K562 (cell line): ENCODE data around the gene IGIP. TPM values are rescaled to one million over a fixed set of nuclear protein-coding genes. Genes with fewer than 3 reads are reported as not detected.

Experiments
- ATAC-seq: fragments of 200-7000 bp; cut with Tn5 transposase; 3 replicates; pipeline ENCODE4 v1.9.1; 2020; ENCODE audit warnings: moderate library complexity
- BruUV-seq: library from RNA; stranded (reverse); fragments of 400-500 nt; replicated peaks from 2 replicates; lab custom pipeline; 2021; lab: Mats Ljungman, UMichigan
- CTCF ChIA-PET: fragments of 300-600 bp; formaldehyde crosslinking; extraction: SDS; loops from one replicate; lab custom pipeline; 2021; ENCODE audit warnings: low intra/inter-chr PET ratio; lab: Yijun Ruan, JAX
- POLR2A ChIA-PET: fragments of 300-600, 350-650 bp; sonication (Branson Sonifier 250); formaldehyde crosslinking; extraction: SDS; loops from one replicate; lab custom pipeline; 2021; ENCODE audit warnings: antibody characterized with exemption, inconsistent platforms; lab: Yijun Ruan, JAX
- DNase-seq, 4 experiments: peaks; one replicate each; pipeline versions ENCODE4 v3.0.0 to v3.0.0-alpha.2; 2011 to 2018; ENCODE audit warnings: low spot score in 3 of 4, mixed read lengths in 3 of 4; ENCODE audit errors: extremely low read depth in 1 of 4
- FAIRE-seq: peaks from 2 replicates; lab custom pipeline; 2011; peaks lifted over from hg19 to GRCh38; lab: Jason Lieb, UNC
- H2AFZ ChIP-seq: 2 replicates; pipeline ENCODE4 v1.6.0; 2011; ENCODE audit warnings: low read depth, low read length, control low read depth, inconsistent platforms
- H3K27ac ChIP-seq: fragments of 200-600 bp; 3 replicates; pipeline ENCODE4 v1.8.0; 2011; ENCODE audit warnings: low read depth, mild to moderate bottlenecking, control low read depth, inconsistent platforms, low read length, moderate library complexity, mixed read lengths; ENCODE audit errors: extremely low read depth
- H3K27me3 ChIP-seq, 2 experiments: fragments of 300-600 bp in 1 of 2; 2 replicates in 1 of 2; 3 replicates in 1 of 2; pipeline versions ENCODE4 v1.6.0 to v1.8.0; 2011; ENCODE audit warnings: inconsistent platforms in 2 of 2, low read length in 2 of 2, mild to moderate bottlenecking in 1 of 2, mixed read lengths in 1 of 2, moderate library complexity in 1 of 2; ENCODE audit not compliant: control insufficient read depth in 2 of 2, insufficient read depth in 2 of 2
- H3K36me3 ChIP-seq: fragments of 300-600 bp; 3 replicates; pipeline ENCODE4 v1.8.0; 2011; ENCODE audit warnings: mild to moderate bottlenecking, low read length, inconsistent platforms; ENCODE audit not compliant: control insufficient read depth, insufficient read depth
- H3K4me1 ChIP-seq, 2 experiments: fragments of 200-600 bp in 1 of 2; replicated peaks in 1 of 2; 2 replicates in 1 of 2; 3 replicates in 1 of 2; pipeline versions ENCODE4 v1.5.1 to v1.8.0; 2011; ENCODE audit warnings: inconsistent platforms in 2 of 2, low read length in 2 of 2, mild to moderate bottlenecking in 1 of 2, mixed read lengths in 1 of 2, moderate library complexity in 1 of 2; ENCODE audit not compliant: control insufficient read depth in 2 of 2, insufficient read depth in 2 of 2
- H3K4me2 ChIP-seq: 2 replicates; pipeline ENCODE4 v1.6.1; 2011; ENCODE audit warnings: low read length, control low read depth, inconsistent platforms, mixed read lengths; ENCODE audit not compliant: insufficient read depth
- H3K4me3 ChIP-seq: fragments of 200-600 bp; sonication (generic), shearing (Covaris generic); 2 replicates; pipeline ENCODE4 v1.5.1; 2016; ENCODE audit warnings: control low read depth, inconsistent platforms
- H3K79me2 ChIP-seq: fragments of 200-600 bp; 3 replicates; pipeline ENCODE4 v1.8.0; 2011; ENCODE audit warnings: low read length, inconsistent platforms; ENCODE audit not compliant: control insufficient read depth, insufficient read depth
- H3K9ac ChIP-seq, 2 experiments: 2 replicates each; pipeline versions ENCODE4 v1.6.0 to v1.6.1; 2011; ENCODE audit warnings: low read depth in 2 of 2, low read length in 2 of 2, control low read depth in 1 of 2, inconsistent platforms in 1 of 2, mild to moderate bottlenecking in 1 of 2, mixed read lengths in 1 of 2; ENCODE audit not compliant: insufficient read depth in 1 of 2
- H3K9me1 ChIP-seq: one replicate; pipeline ENCODE4 v1.6.0; 2011; ENCODE audit warnings: inconsistent platforms, mild to moderate bottlenecking, low read length, moderate library complexity; ENCODE audit not compliant: control insufficient read depth, insufficient read depth
- H3K9me3 ChIP-seq: replicated peaks from 2 replicates; pipeline ENCODE4 v1.5.1; 2011; ENCODE audit warnings: low read depth, low read length, inconsistent platforms; ENCODE audit not compliant: control insufficient read depth, insufficient read depth
- H4K20me1 ChIP-seq: replicated peaks from 2 replicates; pipeline ENCODE4 v1.6.1; 2011; ENCODE audit warnings: low read length, inconsistent platforms, mixed read lengths; ENCODE audit not compliant: control insufficient read depth, insufficient read depth
- CC2D1A ChIP-seq: fragments of 450-650 bp; IDR thresholded peaks from 2 replicates; pipeline ENCODE4 v1.6.1; 2017; ENCODE audit warnings: mild to moderate bottlenecking
- CCNT2 ChIP-seq: IDR thresholded peaks from 2 replicates; pipeline ENCODE4 v1.6.1; 2011; ENCODE audit warnings: borderline replicate concordance, low read depth, mild to moderate bottlenecking, moderate library complexity, mixed read lengths, low read length; ENCODE audit not compliant: insufficient read length; ENCODE audit errors: extremely low read depth
- CEBPB ChIP-seq: fragments of 450-650 bp; IDR thresholded peaks from 2 replicates; pipeline ENCODE4 v1.6.1; 2016; ENCODE audit warnings: missing genetic modification characterization, missing compliant biosample characterization
- CEBPG ChIP-seq, 3 experiments: fragments of 200-800 bp in 1 of 3; sonication (Bioruptor generic) in 1 of 3; sonication (generic) in 1 of 3; formaldehyde crosslinking in 1 of 3; IDR thresholded peaks in 2 of 3; conservative IDR thresholded peaks in 1 of 3; 2 replicates each; pipeline versions ENCODE4 v1.6.1 to v1.8.0; 2016 to 2022; ENCODE audit warnings: missing compliant biosample characterization in 2 of 3, missing genetic modification characterization in 2 of 3, mild to moderate bottlenecking in 1 of 3, missing genetic modification reagents in 1 of 3
- DLX4 ChIP-seq: fragments of 250-450 bp; sonication (Bioruptor Pico); IDR thresholded peaks from 2 replicates; pipeline ENCODE4 v1.6.1; 2021; ENCODE audit warnings: mild to moderate bottlenecking
- HDAC1 ChIP-seq, 2 experiments: fragments of 450-650 bp; IDR thresholded peaks; 2 replicates each; pipeline ENCODE4 v1.6.1; 2016 to 2017; ENCODE audit warnings: inconsistent platforms in 1 of 2, mild to moderate bottlenecking in 1 of 2, moderate library complexity in 1 of 2
- KLF13 ChIP-seq: fragments of 450-650 bp; IDR thresholded peaks from 2 replicates; pipeline ENCODE4 v1.6.1; 2016; ENCODE audit warnings: missing genetic modification characterization, low read depth, mild to moderate bottlenecking, missing compliant biosample characterization, moderate library complexity, borderline replicate concordance
- MTA1 ChIP-seq: fragments of 450-650 bp; IDR thresholded peaks from 2 replicates; pipeline ENCODE4 v1.6.1; 2017; ENCODE audit warnings: borderline replicate concordance
- NCOA1 ChIP-seq: fragments of 450-650 bp; IDR thresholded peaks from 2 replicates; pipeline ENCODE4 v1.6.1; 2016; ENCODE audit warnings: low read depth
- NUFIP1 ChIP-seq: fragments of 450-650 bp; IDR thresholded peaks from 2 replicates; pipeline ENCODE4 v1.6.1; 2018; ENCODE audit not compliant: partially characterized antibody
- OTX1 ChIP-seq: fragments of 450-650 bp; formaldehyde crosslinking; IDR thresholded peaks from 2 replicates; pipeline ENCODE4 v1.4.0; 2022; ENCODE audit warnings: mild to moderate bottlenecking
- RFX5 ChIP-seq: IDR thresholded peaks from 2 replicates; pipeline ENCODE4 v1.6.1; 2011; ENCODE audit warnings: low read depth, mild to moderate bottlenecking, improper control_type of control experiment, low read length
- SMARCE1 ChIP-seq: fragments of 450-650 bp; IDR thresholded peaks from 2 replicates; pipeline ENCODE4 v1.7.1; 2016; ENCODE audit warnings: mild to moderate bottlenecking
- ZNF316 ChIP-seq: fragments of 450-650 bp; IDR thresholded peaks from 2 replicates; pipeline ENCODE4 v1.6.1; 2016
- ZNF589 ChIP-seq: fragments of 200-800 bp; sonication (Bioruptor generic); IDR thresholded peaks from 2 replicates; pipeline ENCODE4 v1.6.1; 2016; ENCODE audit warnings: low read depth, missing genetic modification characterization, missing compliant biosample characterization
- WGBS: fragments of 100-300 bp; shearing (Covaris generic); methylation state at CpG from one replicate; pipeline ENCODE4 v1.1.6; 2016; ENCODE audit warnings: low coverage, mixed read lengths; ENCODE audit not compliant: insufficient coverage; ENCODE audit errors: missing lambda C conversion rate; 5-methylcytosine and 5-hydroxymethylcytosine counted together
- in situ Hi-C: fragments of 300-500 bp; cut with MboI; formaldehyde crosslinking; loops from 4 replicates; pipeline ENCODE4 v1.15.0; 2018; ENCODE audit warnings: inconsistent platforms, mixed read lengths
- intact Hi-C: fragments of 100-400 bp; cut with micrococcal nuclease; formaldehyde crosslinking; loops from 2 replicates; pipeline ENCODE4 v1.14.2; 2022
- polyA plus RNA-seq, 8 experiments: library from polyadenylated mRNA; depleted of rRNA in 4 of 8; stranded (reverse) in 5 of 8; unstranded in 3 of 8; fragments of >200 nt; fragmentation: Nextera tagmentation in 2 of 8; fragmentation: Illumina TruSeq in 1 of 8; extraction: Ambion mirVana in 2 of 8; extraction: Trizol in 1 of 8; gene quantifications; 2 replicates each; pipeline versions ENCODE4 v1.2.1 to v1.2.3, GENCODE V29; 2011 to 2014; ENCODE audit warnings: inconsistent platforms in 1 of 8, missing spikeins in 1 of 8
- total RNA-seq, 7 experiments: library from RNA; depleted of rRNA in 6 of 7; stranded (reverse); fragments of >200 nt in 6 of 7; fragmentation: Illumina TruSeq in 2 of 7; extraction: Trizol in 2 of 7; gene quantifications; 2 replicates each; pipeline versions ENCODE4 v1.2.1 to v1.2.3, GENCODE V29; 2011 to 2021; ENCODE audit warnings: low replicate concordance in 1 of 7
- TF ChIP-seq, protein P1 (sequence below): fragments of 250-450 bp; sonication (Bioruptor Pico); IDR thresholded peaks from 2 replicates; pipeline ENCODE4 v1.4.0; 2020; ENCODE audit warnings: mild to moderate bottlenecking, moderate library complexity
- TF ChIP-seq, protein P2 (sequence below): sonication (generic); formaldehyde crosslinking; IDR thresholded peaks from 2 replicates; pipeline ENCODE4 v1.8.1; 2023; ENCODE audit warnings: mild to moderate bottlenecking, missing genetic modification reagents

Gene IGIP
- total and polyA plus RNA-seq, 9 of the 15 experiments (the other 6 are each of a cell fraction or from before 2014, with no cell fraction given), result 0.52 to 1.6 (median 1.2) TPM

DNA sequence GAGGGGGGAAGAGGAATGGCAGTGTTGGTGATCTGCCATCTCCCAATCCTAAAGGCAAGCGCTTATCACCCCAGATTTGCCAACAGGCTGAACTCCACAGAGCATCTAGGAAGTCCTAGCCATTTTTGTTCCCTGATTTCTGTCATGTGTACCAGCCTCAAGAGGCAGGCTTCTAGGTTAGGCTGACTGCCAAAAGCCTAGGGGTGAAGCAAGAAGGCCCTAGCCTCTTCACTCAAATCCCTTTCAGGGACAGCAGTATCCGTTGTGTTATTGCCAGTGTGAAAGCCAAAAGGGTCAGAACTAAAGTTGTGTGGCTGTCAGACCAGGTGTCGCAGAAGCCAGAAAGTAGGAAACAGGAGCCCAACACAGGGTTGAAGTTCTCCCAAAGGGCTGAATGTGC, 14.7 kb downstream of the IGIP start:
- H3K9ac ChIP-seq, result no peak overlapping the region
- DNase-seq, result no peak
- 14% methylated on average over 3 of the region's 3 CpGs for WGBS
- H3K27me3 ChIP-seq, result peaks cover 3 to 14% of the 10 kb centered on the region in 2 experiments; a peak in 3 of 5 replicates
- H4K20me1 ChIP-seq, result peaks cover 18% of the 10 kb centered on the region
- in situ Hi-C loops, result no loop called here
- no peak overlapping the region for H3K4me2 ChIP-seq
- POLR2A ChIA-PET, result no interaction called here
- intact Hi-C loops, result no loop called here
- H3K9me1 ChIP-seq, result no peaks in the 10 kb centered on the region
- BruUV-seq, result no TSS peak
- peaks cover 0 to 1% of the 10 kb centered on the region in 2 experiments; a peak in 2 of 5 replicates for H3K4me1 ChIP-seq
- no peak for ATAC-seq
- H3K36me3 ChIP-seq, result no peaks in the 10 kb centered on the region
- no peaks in the 10 kb centered on the region for H3K79me2 ChIP-seq
- no peak for FAIRE-seq
- H3K9me3 ChIP-seq, result no peaks in the 10 kb centered on the region
- H3K27ac ChIP-seq, result no peak overlapping the region
- H3K4me3 ChIP-seq, result no peak overlapping the region
- CTCF ChIA-PET, result no interaction called here
- no peak overlapping the region for H2AFZ ChIP-seq
- TF ChIP-seq ZNF316 (no peak), SMARCE1 (no peak), NCOA1 (no peak), CEBPB (tag) (no peak), MTA1 (no peak), CC2D1A (no peak), HDAC1 (IDR thresholded peaks at IDR 0.05) (no peak), NUFIP1 (no peak), RFX5 (no peak), ZNF589 (no peak), CEBPG (CRISPR knock-in tag; IDR thresholded peaks at IDR 0.05) (no peak), CEBPG (tag; conservative IDR thresholded peaks at IDR 0.05 in 1 of 2, IDR thresholded peaks at IDR 0.05 in 1 of 2) (no peak), DLX4 (CRISPR knock-in tag) (no peak), KLF13 (no peak), OTX1 (no peak), CCNT2 (no peak)
- TF ChIP-seq, protein P1, sequence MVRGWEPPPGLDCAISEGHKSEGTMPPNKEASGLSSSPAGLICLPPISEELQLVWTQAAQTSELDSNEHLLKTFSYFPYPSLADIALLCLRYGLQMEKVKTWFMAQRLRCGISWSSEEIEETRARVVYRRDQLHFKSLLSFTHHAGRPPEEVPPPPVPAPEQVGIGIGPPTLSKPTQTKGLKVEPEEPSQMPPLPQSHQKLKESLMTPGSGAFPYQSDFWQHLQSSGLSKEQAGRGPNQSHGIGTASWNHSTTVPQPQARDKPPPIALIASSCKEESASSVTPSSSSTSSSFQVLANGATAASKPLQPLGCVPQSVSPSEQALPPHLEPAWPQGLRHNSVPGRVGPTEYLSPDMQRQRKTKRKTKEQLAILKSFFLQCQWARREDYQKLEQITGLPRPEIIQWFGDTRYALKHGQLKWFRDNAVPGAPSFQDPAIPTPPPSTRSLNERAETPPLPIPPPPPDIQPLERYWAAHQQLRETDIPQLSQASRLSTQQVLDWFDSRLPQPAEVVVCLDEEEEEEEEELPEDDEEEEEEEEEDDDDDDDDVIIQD (CRISPR knock-in tag), result no peak
- TF ChIP-seq, protein P2, sequence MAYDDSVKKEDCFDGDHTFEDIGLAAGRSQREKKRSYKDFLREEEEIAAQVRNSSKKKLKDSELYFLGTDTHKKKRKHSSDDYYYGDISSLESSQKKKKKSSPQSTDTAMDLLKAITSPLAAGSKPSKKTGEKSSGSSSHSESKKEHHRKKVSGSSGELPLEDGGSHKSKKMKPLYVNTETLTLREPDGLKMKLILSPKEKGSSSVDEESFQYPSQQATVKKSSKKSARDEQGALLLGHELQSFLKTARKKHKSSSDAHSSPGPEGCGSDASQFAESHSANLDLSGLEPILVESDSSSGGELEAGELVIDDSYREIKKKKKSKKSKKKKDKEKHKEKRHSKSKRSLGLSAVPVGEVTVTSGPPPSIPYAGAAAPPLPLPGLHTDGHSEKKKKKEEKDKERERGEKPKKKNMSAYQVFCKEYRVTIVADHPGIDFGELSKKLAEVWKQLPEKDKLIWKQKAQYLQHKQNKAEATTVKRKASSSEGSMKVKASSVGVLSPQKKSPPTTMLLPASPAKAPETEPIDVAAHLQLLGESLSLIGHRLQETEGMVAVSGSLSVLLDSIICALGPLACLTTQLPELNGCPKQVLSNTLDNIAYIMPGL (CRISPR knock-in tag), result no peak
